Measurements from ENCODE around the gene SLC17A7.
A peak's percentile ranks its signal among the peaks of the same experiment; 100 is the strongest.

SLC17A7 gene

DNA sequence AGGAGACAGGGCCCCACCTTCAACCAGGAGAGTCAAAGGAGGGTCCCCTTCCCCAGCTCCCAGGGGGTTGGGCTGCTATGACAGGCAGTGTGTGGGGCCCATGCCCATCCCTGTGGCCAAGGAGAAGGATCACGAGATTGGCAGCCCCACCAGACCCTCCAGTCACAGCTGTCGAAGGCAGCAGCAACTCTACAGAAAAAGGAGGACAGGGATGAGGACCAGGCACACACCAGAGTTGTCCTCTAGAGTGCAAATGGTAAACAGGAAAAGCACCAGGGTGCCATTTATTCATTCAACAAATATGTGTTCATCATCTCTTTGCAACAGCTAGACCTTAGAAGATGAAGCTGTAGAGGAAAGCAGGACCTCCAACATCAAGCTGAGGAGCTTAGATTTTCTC, 22.2 kb downstream of the SLC17A7 start:
- no peaks in the 10 kb centered on the region for H3K9me3 ChIP-seq (ENCODE audit: insufficient read depth, low read length)
- TF ChIP-seq SUZ12 (IDR thresholded peaks at IDR 0.05; ENCODE audit: extremely low read depth, insufficient read depth, insufficient read length) (no peak), ZNF274 (IDR thresholded peaks at IDR 0.05; ENCODE audit: low read depth, low read length) (no peak), YY1 (IDR thresholded peaks at IDR 0.05; ENCODE audit: insufficient read depth, insufficient read length) (no peak)
- peaks cover 18% of the 10 kb centered on the region for H3K4me1 ChIP-seq (ENCODE audit: insufficient read depth, insufficient read length)
- no peaks in the 10 kb centered on the region for H3K36me3 ChIP-seq (ENCODE audit: insufficient read depth, insufficient read length, low read length)
- no peak for DNase-seq (ENCODE audit: low read depth, low spot score)
- H3K27me3 ChIP-seq (ENCODE audit: insufficient read depth, insufficient read length), result peaks cover 31% of the 10 kb centered on the region
- no peak overlapping the region for H3K4me3 ChIP-seq (ENCODE audit: insufficient read length, low read depth)
- no peak overlapping the region for H3K9ac ChIP-seq (ENCODE audit: insufficient read length, low read depth)

DNA sequence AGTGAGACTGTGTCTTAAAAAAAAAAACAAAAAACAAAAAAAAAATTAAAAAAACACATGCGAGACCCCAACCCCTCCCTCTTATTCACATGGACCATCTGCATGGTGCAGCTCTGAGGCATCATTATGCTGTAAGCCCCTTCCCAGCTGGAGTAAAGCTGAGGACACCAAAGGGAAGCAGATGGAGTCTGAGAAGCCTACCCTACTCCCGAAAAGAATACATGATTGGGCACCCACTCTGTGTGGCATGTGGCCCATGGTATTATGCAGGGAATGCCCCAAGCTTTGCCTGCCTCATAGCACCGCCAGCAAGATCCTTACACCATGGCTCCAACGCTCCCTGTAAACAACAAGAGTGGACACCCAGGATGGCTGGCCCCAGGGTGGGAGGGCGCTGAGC, 22.8 kb downstream of the SLC17A7 start:
- Histone ChIP-seq H3K36me3 (ENCODE audit: insufficient read depth, insufficient read length, low read length) (no peaks in the 10 kb centered on the region), H3K4me1 (ENCODE audit: insufficient read depth, insufficient read length) (peaks cover 20% of the 10 kb centered on the region), H3K9me3 (ENCODE audit: insufficient read depth, low read length) (no peaks in the 10 kb centered on the region), H3K9ac (ENCODE audit: insufficient read length, low read depth) (no peak overlapping the region), H3K27me3 (ENCODE audit: insufficient read depth, insufficient read length) (peaks cover 25% of the 10 kb centered on the region), H3K4me3 (ENCODE audit: insufficient read length, low read depth) (no peak overlapping the region)
- TF ChIP-seq YY1 (IDR thresholded peaks at IDR 0.05; ENCODE audit: insufficient read depth, insufficient read length) (no peak), SUZ12 (IDR thresholded peaks at IDR 0.05; ENCODE audit: extremely low read depth, insufficient read depth, insufficient read length) (no peak), ZNF274 (IDR thresholded peaks at IDR 0.05; ENCODE audit: low read depth, low read length) (no peak)
- no peak for DNase-seq (ENCODE audit: low read depth, low spot score)

DNA sequence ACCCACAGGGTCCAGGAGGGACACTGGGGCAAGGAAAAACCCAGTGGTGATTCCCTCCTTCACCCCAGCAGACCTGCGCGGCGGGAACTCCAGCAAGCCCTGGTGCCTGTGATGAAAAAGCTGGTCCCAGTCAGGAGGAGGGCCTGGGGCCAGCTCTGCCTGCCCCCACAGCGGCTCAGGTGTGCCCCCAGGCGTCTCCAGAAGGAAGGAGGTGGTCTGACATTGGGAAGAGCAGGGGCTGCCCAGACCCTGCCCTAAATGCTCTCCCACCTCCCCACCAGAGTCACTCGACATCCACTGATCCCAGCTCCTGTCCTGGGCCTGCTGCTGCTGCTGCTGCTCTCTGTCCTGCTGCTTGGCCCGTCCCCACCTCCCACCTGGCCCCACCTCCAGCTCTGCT, 24.2 kb downstream of the SLC17A7 start:
- no peak for TF ChIP-seq ZNF274 (IDR thresholded peaks at IDR 0.05; ENCODE audit: low read depth, low read length)
- no peak for TF ChIP-seq SUZ12 (IDR thresholded peaks at IDR 0.05; ENCODE audit: extremely low read depth, insufficient read depth, insufficient read length)
- no peak for TF ChIP-seq YY1 (IDR thresholded peaks at IDR 0.05; ENCODE audit: insufficient read depth, insufficient read length)
- DNase-seq (ENCODE audit: low read depth, low spot score), result no peak
- peaks cover 11% of the 10 kb centered on the region for H3K27me3 ChIP-seq (ENCODE audit: insufficient read depth, insufficient read length)

DNA sequence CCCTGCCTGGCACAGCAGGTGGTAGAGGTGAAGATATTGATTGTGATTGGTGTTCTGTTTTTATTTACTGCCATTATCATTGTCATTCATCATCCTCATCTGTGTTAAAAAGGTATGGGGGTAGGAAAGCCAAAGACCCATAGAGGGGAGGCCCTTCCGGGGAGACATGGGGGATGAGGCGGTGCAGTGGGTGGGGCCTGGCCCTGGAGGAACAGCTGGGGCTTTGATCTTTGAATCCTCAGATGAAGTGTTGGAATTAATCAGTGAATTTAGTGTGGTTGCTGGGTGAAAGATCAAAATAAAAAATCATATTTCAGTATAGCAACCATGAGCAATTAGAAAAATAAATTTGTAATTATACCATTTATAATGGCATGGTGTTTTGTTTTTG, 25.5 kb downstream of the SLC17A7 start:
- Histone ChIP-seq H3K27me3 (ENCODE audit: insufficient read depth, insufficient read length) (no peaks in the 10 kb centered on the region), H3K9ac (ENCODE audit: insufficient read length, low read depth) (peak overlapping the region; percentile 15), H3K4me1 (ENCODE audit: insufficient read depth, insufficient read length) (peaks cover 25% of the 10 kb centered on the region), H3K36me3 (ENCODE audit: insufficient read depth, insufficient read length, low read length) (no peaks in the 10 kb centered on the region), H3K4me3 (ENCODE audit: insufficient read length, low read depth) (no peak overlapping the region), H3K9me3 (ENCODE audit: insufficient read depth, low read length) (no peaks in the 10 kb centered on the region)
- TF ChIP-seq YY1 (IDR thresholded peaks at IDR 0.05; ENCODE audit: insufficient read depth, insufficient read length), result no peak
- no peak for TF ChIP-seq SUZ12 (IDR thresholded peaks at IDR 0.05; ENCODE audit: extremely low read depth, insufficient read depth, insufficient read length)
- TF ChIP-seq ZNF274 (IDR thresholded peaks at IDR 0.05; ENCODE audit: low read depth, low read length), result no peak
- no peak for DNase-seq (ENCODE audit: low read depth, low spot score)

More for the DNA sequence above, 24.2 kb downstream of the SLC17A7 start:
- Histone ChIP-seq H3K36me3 (ENCODE audit: insufficient read depth, insufficient read length, low read length) (no peaks in the 10 kb centered on the region), H3K9me3 (ENCODE audit: insufficient read depth, low read length) (no peaks in the 10 kb centered on the region), H3K4me1 (ENCODE audit: insufficient read depth, insufficient read length) (peaks cover 25% of the 10 kb centered on the region), H3K9ac (ENCODE audit: insufficient read length, low read depth) (peak overlapping the region; percentile 42), H3K4me3 (ENCODE audit: insufficient read length, low read depth) (no peak overlapping the region)

DNA sequence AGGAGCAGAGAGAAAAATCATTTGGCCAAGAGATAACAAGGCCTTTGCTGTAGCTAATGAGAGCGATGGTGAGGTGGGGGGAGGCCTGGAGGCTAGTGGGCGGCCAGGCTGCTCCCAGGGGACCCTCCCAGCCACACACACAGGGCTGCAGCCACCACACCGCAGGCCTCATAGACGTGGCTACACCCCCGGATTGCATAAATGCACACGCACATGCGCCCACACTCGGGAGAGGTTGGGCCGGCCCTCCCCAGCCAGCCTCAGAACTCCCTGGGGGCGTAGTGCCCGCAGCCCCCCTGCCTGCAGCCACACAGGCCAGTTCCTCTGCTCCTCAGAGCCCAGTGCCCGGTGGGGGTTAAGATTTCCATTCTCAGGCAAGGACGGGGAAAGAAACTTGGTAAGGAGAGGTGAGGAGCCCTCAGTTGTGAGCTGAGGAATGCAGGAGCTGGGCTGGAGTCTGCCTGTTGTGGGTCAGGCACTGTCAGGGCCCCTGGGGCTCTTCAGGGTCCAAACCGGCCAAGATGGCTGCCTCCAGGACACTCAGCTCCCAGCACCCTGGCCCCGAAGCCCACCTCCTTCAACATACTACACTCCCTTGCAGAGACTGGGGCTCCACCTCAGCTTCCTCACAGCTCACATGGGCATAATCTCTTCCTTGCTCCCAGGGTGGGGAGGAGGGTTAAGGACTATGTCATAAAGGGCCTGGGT, 26.1 kb downstream of the SLC17A7 start:
- DNase-seq (ENCODE audit: low read depth, low spot score), result no peak
- H3K36me3 ChIP-seq (ENCODE audit: insufficient read depth, insufficient read length, low read length), result no peaks in the 10 kb centered on the region
- H3K9ac ChIP-seq (ENCODE audit: insufficient read length, low read depth), result peak overlapping the region; percentile 15
- TF ChIP-seq ZNF274 (IDR thresholded peaks at IDR 0.05; ENCODE audit: low read depth, low read length) (no peak), SUZ12 (IDR thresholded peaks at IDR 0.05; ENCODE audit: extremely low read depth, insufficient read depth, insufficient read length) (no peak), YY1 (IDR thresholded peaks at IDR 0.05; ENCODE audit: insufficient read depth, insufficient read length) (no peak)
- no peaks in the 10 kb centered on the region for H3K27me3 ChIP-seq (ENCODE audit: insufficient read depth, insufficient read length)
- no peaks in the 10 kb centered on the region for H3K9me3 ChIP-seq (ENCODE audit: insufficient read depth, low read length)
- peaks cover 22% of the 10 kb centered on the region for H3K4me1 ChIP-seq (ENCODE audit: insufficient read depth, insufficient read length)
- H3K4me3 ChIP-seq (ENCODE audit: insufficient read length, low read depth), result no peak overlapping the region

DNA sequence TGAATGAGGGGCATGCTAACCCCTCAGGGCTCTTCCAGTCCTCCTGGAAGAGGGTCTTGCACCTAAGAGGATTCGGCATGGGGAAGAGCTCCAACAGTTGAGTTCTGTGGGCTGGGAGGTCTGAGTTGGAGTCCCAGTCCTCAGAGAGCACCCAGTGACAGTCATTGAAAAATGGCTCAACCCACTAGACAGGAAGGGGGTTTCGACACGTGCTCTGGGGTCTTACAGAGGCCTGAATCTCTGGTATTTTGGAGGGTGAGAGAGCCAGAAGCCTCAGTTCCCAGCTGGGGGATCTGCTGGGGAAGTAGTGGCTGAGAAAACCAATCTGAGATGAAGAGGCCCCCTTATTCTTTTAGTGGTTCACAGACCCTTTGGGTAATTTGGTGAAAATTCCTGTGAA, 27.1 kb downstream of the SLC17A7 start:
- H3K9me3 ChIP-seq (ENCODE audit: insufficient read depth, low read length), result no peaks in the 10 kb centered on the region
- H3K4me3 ChIP-seq (ENCODE audit: insufficient read length, low read depth), result no peak overlapping the region
- no peak for TF ChIP-seq ZNF274 (IDR thresholded peaks at IDR 0.05; ENCODE audit: low read depth, low read length)
- no peak for TF ChIP-seq SUZ12 (IDR thresholded peaks at IDR 0.05; ENCODE audit: extremely low read depth, insufficient read depth, insufficient read length)
- TF ChIP-seq YY1 (IDR thresholded peaks at IDR 0.05; ENCODE audit: insufficient read depth, insufficient read length), result no peak
- peaks cover 21% of the 10 kb centered on the region for H3K4me1 ChIP-seq (ENCODE audit: insufficient read depth, insufficient read length)
- H3K36me3 ChIP-seq (ENCODE audit: insufficient read depth, insufficient read length, low read length), result no peaks in the 10 kb centered on the region
- no peak overlapping the region for H3K9ac ChIP-seq (ENCODE audit: insufficient read length, low read depth)
- H3K27me3 ChIP-seq (ENCODE audit: insufficient read depth, insufficient read length), result no peaks in the 10 kb centered on the region
- DNase-seq (ENCODE audit: low read depth, low spot score), result no peak

DNA sequence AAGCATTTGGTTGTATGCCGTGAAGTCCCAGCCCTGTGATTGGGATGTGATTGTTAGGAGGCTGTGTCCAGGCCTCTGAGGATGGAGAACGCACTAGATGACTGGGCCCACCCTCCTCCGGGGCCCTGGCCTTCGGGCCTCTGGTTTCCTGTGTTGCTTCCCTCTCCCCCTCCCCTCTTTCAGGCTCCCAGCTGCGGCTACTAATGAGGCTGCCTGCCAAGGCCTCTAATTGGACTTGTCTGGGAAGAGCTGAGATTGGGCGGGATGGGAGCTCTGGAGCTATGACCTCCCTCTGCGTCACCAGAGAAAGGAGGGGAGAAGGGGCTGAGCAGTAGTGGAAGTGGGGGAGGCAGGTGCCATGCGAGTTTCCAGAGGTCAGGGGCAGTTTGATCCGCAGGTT, 28.0 kb downstream of the SLC17A7 start:
- Histone ChIP-seq H3K4me1 (ENCODE audit: insufficient read depth, insufficient read length) (peaks cover 25% of the 10 kb centered on the region), H3K9ac (ENCODE audit: insufficient read length, low read depth) (no peak overlapping the region), H3K9me3 (ENCODE audit: insufficient read depth, low read length) (no peaks in the 10 kb centered on the region), H3K36me3 (ENCODE audit: insufficient read depth, insufficient read length, low read length) (no peaks in the 10 kb centered on the region), H3K4me3 (ENCODE audit: insufficient read length, low read depth) (no peak overlapping the region), H3K27me3 (ENCODE audit: insufficient read depth, insufficient read length) (no peaks in the 10 kb centered on the region)
- no peak for TF ChIP-seq SUZ12 (IDR thresholded peaks at IDR 0.05; ENCODE audit: extremely low read depth, insufficient read depth, insufficient read length)
- TF ChIP-seq ZNF274 (IDR thresholded peaks at IDR 0.05; ENCODE audit: low read depth, low read length), result no peak
- TF ChIP-seq YY1 (IDR thresholded peaks at IDR 0.05; ENCODE audit: insufficient read depth, insufficient read length), result no peak
- no peak for DNase-seq (ENCODE audit: low read depth, low spot score)

Measured in NT2/D1 (cell line).